DMS53 (cell line): ENCODE results near the gene BBOF1.

Source experiments
- DNase-seq: peaks from one replicate; lab custom pipeline; 2025; lab: John Stamatoyannopoulos, UW

BBOF1 gene

DNA sequence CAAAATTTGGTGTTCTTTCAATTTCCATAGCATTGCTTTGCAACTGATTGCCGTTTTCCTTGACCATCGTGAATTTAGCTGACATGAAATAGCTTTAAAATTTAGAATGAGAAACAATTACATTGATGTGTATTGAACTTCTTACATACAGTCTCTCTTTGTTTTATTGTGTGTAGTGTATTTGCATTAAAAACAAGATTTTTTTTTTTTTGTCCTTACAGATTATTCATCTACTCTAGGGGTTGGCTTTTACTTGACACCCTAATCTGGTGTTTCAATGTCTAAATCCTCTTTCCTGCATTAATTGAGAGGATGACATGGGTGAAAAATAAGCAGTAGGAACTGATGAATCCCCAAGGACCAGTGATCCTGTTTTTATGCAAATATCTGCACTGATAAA lies 86.2 kb downstream of the BBOF1 start:
- no peak for DNase-seq

DNA sequence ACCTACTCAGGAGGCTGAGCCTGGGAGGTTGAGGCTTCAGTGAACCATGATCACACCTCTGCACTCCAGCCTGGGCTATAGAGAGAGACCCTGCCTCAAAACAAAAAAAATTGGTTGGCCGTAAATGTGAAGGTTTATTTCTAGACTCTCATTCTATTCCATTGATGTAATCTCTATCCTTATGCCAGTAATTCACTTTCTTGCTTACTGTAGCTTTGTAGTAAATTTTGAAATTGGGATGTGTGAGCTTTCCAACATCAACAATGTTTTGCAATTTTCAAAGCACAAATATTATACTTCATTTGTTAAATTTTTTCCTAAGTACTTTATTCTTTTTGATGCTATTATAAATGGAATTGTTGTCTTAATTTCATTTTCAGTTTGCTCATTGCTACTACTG lies 90.2 kb downstream of the BBOF1 start:
- no peak for DNase-seq

DNA sequence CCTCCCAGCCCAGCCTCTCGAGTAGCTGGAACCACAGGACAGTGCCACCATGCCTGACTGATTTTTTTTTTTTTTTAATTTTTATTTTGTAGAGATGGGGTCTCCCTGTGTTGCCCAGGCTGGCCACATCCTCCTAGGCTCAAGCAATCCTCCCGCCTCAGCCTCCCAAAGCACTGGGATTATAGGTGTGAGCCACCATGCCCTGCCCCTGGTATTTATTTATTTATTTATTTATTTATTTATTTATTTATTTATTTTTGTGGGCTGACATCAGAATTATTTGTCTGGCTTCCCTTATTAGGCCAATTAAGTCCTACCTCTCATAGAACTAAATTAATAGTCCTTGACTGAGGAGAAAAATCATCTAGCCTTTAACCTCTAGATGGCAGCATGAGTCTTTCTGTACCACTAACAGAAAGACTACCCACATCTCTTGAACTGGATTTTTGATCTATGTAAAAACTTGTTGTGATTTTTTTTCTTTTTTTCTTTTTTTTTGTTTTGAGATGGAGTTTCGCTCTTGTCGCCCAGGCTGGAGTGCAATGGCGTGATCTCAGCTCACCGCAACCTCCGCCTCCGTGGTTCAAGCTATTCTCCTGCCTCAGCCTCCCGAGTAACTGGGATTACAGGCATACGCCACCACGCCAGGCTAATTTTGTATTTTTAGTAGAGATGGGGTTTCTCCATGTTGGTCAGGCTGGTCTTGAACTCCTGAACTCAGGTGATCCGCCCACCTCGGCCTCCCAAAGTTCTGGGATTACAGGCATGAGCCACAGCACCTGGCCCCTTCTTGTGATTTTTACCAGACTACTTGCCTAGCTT lies 92.5 kb downstream of the BBOF1 start:
- DNase-seq = peak; percentile 65
